Smooth muscle cell of bladder (primary cell): Measurements from ENCODE around the gene ST6GALNAC2. TPM values are rescaled to one million over a fixed set of nuclear protein-coding genes. Genes with fewer than 3 reads are reported as not detected.

Experiments used
- total RNA-seq: library from RNA; depleted of rRNA; stranded (reverse); fragments of >200 nt; gene quantifications from 2 replicates; pipeline ENCODE4 v1.2.3, GENCODE V29; 2014

ST6GALNAC2 gene
- total RNA-seq = 1.0 and 4.1 TPM in 2 replicates

GRCh38 chr17:76585649-76586593 is at the start of gene ST6GALNAC2:
ST6GALNAC2 (minus strand) TSS chr17:76585860; CDS start chr17:76585808, 52 bp downstream.

GRCh38 chr17:76539631-76540271 is 45.9 kb downstream of the ST6GALNAC2 start, which contains the start of gene PRCD:
PRCD (plus strand) TSS chr17:76540044; CDS start chr17:76540142, 98 bp downstream.

GRCh38 chr17:76537578-76538280 is 47.9 kb downstream of the ST6GALNAC2 start, which contains the start of gene CYGB:
CYGB (minus strand) TSS chr17:76537709; CDS start chr17:76537542, 167 bp downstream.

Other genes with a start within 250 kb of the ST6GALNAC2 start
- gene PRPSAP1, start 231.9 kb downstream of the ST6GALNAC2 start, total RNA-seq = 24.5 and 32.7 TPM in 2 replicates
- 39.0 and 39.3 TPM in 2 replicates for gene SPHK1, start 201.3 kb downstream of the ST6GALNAC2 start, total RNA-seq
- 13.5 and 20.3 TPM in 2 replicates for gene UBE2O, start 132.7 kb downstream of the ST6GALNAC2 start, total RNA-seq
- not detected in 2 replicates for gene AANAT, start 118.3 kb downstream of the ST6GALNAC2 start, total RNA-seq
- 2.3 and 6.1 TPM in 2 replicates for gene RHBDF2, start 84.4 kb downstream of the ST6GALNAC2 start, total RNA-seq
- 68.1 and 84.9 TPM in 2 replicates for gene CYGB, start 48.2 kb downstream of the ST6GALNAC2 start, total RNA-seq
- 7.8 and 11.1 TPM in 2 replicates for gene PRCD, start 45.8 kb downstream of the ST6GALNAC2 start, total RNA-seq
- not detected in 2 replicates for gene ST6GALNAC1, start 57.9 kb upstream of the ST6GALNAC2 start, total RNA-seq
- 160 and 244 TPM in 2 replicates for gene MXRA7, start 125.1 kb upstream of the ST6GALNAC2 start, total RNA-seq
- 22.6 and 26.3 TPM in 2 replicates for gene JMJD6, start 140.7 kb upstream of the ST6GALNAC2 start, total RNA-seq
- 17.6 and 19.0 TPM in 2 replicates for gene METTL23, start 141.0 kb upstream of the ST6GALNAC2 start, total RNA-seq
- 75.9 and 89.8 TPM in 2 replicates for gene SRSF2, start 151.5 kb upstream of the ST6GALNAC2 start, total RNA-seq
- gene MFSD11, start 152.3 kb upstream of the ST6GALNAC2 start, total RNA-seq = 22.3 and 22.4 TPM in 2 replicates